Erythroblast (primary cell): ENCODE results near the gene OR51I2.

Experiments
- GATA1 ChIP-seq: IDR thresholded peaks from 2 replicates; pipeline ENCODE4 v1.6.1; 2011; ENCODE audit warnings: low read depth, mild to moderate bottlenecking, control low read depth, low read length, moderate library complexity
- POLR2A ChIP-seq: IDR thresholded peaks from 2 replicates; pipeline ENCODE4 v1.6.1; 2011; ENCODE audit warnings: mild to moderate bottlenecking, low read length

DNA sequence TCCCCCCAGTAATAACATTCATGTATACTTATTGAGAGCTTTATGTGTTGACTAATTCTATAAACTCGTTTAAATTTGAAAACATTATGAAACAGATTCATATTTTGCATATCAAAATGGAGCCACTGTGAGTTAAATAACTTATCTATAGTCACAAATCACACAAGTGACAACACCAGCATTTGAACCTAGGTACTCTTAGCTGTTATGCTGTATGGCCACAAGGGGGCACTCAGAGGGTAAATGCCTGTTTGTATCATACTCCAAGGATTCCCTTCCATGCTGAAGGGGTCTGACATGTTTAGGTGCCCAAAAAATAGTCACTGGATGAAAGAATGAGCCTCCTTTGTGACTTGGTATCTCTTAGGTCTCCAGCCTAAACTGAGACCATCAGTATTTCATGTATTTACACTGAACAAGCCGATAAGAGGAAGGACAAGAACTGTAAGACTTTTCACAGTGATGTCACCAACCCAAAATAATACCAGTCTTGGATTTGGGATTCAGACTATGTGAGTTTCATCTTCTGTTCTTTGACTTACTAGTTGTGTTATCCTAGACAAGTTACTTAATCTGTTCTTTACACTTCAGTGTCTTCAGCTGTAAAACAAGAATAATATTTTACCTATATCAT, 27.2 kb downstream of the OR51I2 start:
- TF ChIP-seq POLR2A (no peak), GATA1 (no peak)
